ENCODE measurements around the gene UCP3.

DNA sequence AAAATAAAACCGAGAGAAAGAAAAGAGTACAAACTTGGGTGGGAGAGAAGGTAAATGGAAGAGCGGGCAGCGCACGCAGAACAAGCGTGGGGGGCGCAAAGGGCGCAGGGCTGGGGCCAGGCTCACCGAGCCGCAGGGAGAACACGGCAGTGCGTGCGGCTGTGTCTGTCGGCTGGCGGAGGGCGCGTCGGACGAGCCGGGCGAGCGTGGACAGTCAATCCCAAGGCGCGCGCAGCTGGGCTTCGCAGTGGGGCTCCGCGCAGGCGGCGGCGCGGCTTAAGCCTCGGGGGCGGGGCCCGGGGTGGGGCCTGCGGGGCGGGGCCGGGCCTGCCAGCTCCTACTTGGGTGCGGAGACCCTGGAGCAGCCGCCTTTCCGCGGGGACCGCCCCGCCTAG, 26.3 kb downstream of the UCP3 start, which contains the start of gene UCP2:
- TF ChIP-seq, protein P1, sequence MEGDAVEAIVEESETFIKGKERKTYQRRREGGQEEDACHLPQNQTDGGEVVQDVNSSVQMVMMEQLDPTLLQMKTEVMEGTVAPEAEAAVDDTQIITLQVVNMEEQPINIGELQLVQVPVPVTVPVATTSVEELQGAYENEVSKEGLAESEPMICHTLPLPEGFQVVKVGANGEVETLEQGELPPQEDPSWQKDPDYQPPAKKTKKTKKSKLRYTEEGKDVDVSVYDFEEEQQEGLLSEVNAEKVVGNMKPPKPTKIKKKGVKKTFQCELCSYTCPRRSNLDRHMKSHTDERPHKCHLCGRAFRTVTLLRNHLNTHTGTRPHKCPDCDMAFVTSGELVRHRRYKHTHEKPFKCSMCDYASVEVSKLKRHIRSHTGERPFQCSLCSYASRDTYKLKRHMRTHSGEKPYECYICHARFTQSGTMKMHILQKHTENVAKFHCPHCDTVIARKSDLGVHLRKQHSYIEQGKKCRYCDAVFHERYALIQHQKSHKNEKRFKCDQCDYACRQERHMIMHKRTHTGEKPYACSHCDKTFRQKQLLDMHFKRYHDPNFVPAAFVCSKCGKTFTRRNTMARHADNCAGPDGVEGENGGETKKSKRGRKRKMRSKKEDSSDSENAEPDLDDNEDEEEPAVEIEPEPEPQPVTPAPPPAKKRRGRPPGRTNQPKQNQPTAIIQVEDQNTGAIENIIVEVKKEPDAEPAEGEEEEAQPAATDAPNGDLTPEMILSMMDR (IDR thresholded peaks at IDR 0.05; ENCODE audit: borderline replicate concordance, extremely low read depth, low read length, poor library complexity, severe bottlenecking): no peak
- no peak for TF ChIP-seq EZH2 (IDR thresholded peaks at IDR 0.05; ENCODE audit: borderline replicate concordance, low read depth, low read length, severe bottlenecking)
